ENCODE measurements around the gene CACNA1F. TPM values are rescaled to one million over a fixed set of nuclear protein-coding genes. Genes with fewer than 3 reads are reported as not detected.

The CACNA1F gene
- total RNA-seq, 1 donor from 2014 or later = under 0.01 TPM

- DNase-seq (ENCODE audit: low read depth in 2 of 2) = no peak
These were observed 33.9 kb downstream of the CACNA1F start for GRCh38 chrX:49199315-49199595.

DNA sequence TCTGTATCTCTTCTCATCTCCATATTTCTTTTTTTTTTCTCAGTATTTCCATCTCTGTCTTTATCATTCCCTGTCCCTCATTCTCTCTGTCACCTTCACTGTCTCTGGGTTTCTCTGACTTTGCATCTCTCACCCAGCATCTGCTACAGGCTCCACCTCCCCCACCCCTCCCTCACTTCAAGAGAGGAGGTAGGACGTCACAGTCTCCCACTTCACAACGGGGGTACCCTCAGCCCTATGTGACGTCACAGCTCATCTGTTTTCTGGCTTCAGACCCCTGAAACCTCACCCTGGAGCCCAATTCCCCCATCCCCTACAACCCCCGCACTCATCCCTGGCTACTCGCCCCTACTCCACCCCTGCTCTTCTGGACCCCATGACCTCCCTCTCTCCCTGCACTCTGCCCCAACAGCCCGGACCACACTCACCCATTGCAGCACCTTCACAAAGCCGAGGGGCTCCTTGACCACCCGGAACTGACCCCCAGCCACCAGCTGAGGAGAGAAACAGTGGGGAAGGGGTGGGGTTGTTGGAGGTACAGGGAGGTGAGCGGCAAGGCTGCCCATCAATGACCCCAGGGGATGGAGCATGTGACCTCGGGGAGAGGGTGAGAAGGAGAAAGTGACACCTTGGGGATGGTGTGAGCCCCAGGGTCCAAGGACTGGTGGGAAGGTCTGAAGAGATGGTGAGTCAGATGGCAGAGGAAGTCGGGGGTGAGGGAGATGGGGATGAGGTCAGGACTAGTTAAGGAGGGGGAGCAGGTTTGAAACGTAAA, 34.4 kb downstream of the CACNA1F start:
- DNase-seq (ENCODE audit: low read depth in 2 of 2) = no peak

GRCh38 chrX:49197543-49198087, 35.5 kb downstream of the CACNA1F start:
- no peak for DNase-seq (ENCODE audit: low read depth in 2 of 2)

DNA sequence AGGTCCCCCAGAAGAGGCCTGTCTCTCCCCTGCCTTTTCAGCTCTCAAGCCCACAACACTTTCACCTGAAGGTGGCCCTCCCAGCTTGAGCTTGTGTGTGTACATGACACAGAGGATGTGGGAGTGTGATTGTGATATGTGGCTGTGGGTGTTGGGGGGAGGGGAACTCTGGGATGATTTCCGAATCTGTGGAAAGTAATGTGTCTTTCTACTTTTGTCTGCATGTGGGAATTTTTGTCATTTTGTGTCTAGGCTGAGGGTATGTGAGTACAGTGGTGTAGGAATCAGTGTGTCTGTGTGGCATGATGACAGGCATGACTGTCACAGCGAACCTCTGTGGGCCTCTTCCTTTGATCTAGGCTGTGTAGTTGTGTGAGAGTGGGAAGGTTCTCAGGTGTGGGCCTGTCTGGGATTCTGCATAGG, 39.6 kb downstream of the CACNA1F start:
- DNase-seq (ENCODE audit: low read depth in 2 of 2) = no peak

DNA sequence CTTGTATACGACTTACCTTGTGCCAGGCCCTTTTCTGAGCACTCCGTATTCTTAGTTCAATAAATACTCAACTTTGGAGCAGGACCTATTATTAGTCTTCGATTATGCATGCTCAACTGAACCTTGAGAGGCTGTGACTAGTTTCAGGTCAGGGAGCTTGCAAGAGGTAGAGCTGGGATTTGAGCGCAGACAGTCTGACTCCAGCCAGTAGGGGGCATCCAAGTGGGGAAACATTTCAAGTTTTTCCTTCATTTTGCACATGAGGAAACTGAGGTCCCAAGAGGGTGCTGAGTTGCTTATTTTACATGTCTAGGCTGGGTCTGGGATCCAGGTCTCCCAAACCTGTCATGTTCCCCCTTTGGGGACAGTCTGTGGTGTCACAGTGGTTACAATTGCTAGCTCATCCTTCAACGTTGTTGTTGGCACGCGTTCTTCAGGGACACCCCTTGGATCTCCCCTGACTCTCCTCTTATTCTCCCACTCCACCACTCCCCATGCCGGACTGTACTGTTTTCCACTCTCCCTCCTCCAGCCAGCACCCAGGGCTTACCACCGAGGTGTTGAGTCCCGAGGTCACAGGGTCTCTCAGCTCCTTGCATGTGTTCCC, 40.3 kb downstream of the CACNA1F start:
- DNase-seq (ENCODE audit: low read depth in 2 of 2) = peak in 1 of 2 donors; percentile 24

- DNase-seq (ENCODE audit: low read depth in 2 of 2) = no peak
These were observed 41.5 kb downstream of the CACNA1F start for GRCh38 chrX:49191574-49192011.

DNA sequence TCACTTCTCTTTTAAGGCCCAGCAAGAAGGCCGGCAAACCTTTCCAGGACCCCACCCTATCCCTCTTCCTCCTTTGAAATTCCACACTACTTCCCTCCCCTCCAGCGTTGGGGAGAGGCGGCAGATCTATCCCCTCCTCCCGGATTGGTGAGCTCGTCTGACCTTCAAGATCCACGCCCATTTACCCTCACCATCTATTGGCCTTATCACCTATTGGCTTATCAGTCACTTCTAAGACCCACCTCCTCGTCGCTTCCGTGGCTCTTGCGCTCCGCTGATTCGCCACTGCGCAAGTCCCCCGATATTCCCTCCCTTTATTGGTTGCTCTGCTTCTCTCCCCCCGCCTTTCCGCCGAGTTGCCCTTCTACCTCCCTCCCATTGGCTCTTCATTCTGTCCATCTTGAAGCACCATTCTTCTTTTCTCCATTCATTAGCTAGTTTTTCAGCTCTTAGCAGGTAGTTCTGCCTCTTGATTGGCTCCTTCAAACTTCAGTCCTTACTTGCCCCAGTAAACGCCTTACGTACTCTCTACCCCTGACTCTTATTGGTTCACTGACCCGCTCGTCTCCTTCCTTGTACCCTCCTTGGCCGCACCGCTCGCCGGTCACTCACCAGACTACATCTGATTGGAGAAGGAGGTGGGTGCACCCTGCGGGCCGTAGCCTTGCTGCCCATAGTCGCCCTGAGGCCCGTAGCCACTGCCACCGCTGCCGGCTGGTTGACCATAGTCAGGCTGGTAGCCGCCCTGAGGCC, 42.1 kb downstream of the CACNA1F start:
- peak; percentile 99 for DNase-seq (ENCODE audit: low read depth in 2 of 2)

GRCh38 chrX:49189606-49190005, 43.5 kb downstream of the CACNA1F start:
- no peak for DNase-seq (ENCODE audit: low read depth in 2 of 2)

DNA sequence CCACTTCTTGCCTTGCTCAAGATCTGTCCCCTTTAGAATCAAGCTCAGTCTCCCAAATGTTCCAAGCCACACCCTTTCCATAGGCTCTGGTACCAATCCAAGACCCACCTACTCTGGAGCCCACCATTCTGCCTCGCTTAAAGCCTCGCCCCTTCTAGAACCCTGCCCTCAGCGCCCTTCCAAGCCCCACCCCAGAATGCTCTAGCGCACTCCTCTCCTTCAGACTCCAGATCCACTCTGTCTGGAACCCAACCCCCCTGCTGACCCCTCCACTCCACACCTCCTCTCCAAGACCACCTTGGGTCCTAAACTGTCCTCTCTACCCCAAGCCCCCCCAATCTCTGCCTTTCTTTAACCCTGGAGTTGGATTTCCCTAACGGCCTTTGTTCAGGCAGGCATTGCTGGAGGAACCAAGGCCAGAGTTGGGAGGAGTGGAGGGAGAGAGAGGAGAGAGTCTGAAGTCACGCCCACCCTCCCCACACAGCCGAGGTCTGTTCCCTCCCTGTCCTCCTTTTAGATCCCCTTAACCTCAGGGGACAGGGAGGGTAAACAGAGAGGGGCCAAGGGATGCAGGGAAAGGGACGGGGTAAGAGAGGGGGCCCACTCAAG, 44.6 kb downstream of the CACNA1F start:
- DNase-seq (ENCODE audit: low read depth in 2 of 2) = no peak

DNA sequence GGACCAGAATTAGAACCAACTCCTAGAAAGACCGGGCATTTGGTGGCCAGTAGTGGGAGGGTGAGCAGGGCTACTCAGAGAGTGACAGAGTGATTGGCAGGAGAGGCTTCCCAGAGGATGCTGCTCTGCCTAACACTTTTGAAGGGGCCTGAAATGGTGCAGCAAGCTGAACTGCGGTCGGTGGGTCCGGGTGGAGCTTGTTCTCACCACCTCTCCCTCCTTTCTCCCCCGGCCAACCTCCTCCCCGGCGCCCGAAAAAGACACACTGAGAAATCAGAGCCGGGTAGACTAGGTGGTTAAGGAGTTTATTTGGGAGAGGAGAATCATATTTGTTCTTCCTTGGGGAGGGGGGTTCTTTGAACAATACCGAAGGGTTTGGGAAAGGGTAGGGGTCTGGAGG, 45.6 kb downstream of the CACNA1F start:
- no peak for DNase-seq (ENCODE audit: low read depth in 2 of 2)

GRCh38 chrX:49187028-49187394, 46.1 kb downstream of the CACNA1F start:
- no peak for DNase-seq (ENCODE audit: low read depth in 2 of 2)

DNA sequence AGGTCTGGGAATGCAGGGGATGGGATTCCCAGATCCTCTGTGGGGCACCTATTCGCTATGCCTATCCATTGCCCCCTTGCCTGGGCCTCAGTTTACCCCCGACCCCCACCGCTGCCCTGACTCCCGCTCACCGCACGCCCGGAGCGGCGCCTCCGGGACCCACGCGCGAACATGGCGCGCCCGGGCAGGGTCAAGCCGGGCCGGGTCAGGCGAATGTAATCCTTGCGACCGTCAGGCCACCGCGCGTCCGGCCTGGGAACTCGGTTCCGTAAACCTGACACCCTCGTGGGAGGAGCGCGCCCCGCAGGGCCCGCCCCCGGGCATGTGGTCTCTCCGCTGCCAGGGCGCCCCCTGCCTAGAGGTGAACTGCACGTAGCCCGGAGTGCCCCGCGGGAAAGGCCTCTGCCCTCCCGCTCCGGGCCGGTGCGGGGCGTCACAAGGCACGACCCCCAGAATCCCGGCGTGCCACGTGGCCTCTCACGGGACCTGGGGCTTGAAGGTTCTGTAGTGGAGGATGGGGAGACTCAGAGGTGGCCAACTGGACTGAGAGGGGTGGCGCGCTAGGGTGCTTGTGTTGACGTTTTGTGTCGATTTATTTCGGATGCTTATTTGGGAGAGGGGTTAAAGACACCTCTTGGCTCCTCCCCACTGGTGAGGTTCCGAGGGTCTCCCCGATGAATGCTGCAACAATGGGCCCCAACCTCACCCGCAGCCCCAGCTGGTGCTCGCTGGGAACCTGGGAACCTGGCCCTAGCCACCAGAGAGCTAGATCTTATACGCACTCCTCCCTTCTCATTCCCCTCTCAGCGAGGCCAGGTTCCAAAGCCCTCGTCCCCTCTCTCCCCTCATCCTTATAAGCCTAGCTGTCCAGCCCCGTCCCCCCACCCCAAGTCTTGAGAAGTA, 46.8 kb downstream of the CACNA1F start, which contains the start of gene PRICKLE3:
Gene PRICKLE3 (minus strand): TSS at position 249 of the 903 bp plus-strand sequence. CDS start 76 bp downstream, at position 173.
- DNase-seq (ENCODE audit: low read depth in 2 of 2) = peak; percentile 31 to 69

DNA sequence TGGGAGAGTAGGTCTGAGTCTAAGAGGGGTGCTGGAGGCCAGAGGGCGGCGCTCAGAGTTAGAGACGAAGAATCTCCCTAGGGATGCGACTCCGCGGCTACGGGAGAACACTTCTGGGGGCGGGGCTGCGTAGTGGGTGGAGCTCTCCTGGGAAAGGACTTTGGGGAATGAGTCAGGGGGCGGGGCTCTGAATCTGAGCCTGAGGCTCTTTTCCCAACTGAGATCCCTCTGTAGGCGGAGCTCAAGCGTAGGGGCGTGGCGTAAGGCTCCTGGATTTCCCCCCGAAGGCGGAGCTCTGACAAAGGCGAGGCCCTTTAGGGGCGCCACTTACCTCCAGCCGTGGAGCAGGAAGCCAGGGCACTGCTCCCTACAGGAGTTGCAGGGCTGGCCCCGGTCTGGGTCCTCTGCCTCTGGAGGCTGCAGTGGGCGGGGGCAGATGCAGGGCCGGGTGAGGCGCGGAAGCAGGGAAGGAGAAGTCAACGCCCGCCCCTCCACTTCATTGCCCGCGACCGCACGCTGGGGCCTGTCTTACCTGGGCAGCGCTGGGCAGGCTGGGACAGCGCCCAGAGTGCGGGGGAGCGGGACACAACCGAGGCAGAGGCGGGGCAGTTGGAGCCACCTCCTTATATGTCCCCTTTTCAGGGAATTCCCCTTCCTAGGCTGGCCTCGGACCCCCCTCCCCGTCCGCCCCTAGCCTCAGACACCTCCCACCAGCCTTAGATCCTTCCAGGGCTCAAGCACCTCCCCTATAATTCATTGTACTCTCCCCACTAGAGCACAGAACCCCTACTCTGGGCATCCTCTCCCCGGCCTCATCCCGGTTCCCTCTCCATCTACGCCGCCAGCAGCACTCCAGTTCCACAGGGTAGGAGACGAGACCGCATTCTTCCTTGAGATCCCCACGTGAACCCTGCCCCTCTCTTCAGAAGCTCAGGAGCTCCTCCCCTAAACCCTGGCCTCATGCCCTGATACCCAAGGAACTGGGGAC, 48.6 kb downstream of the CACNA1F start:
- DNase-seq (ENCODE audit: low read depth in 2 of 2) = peak in 1 of 2 donors; percentile 86

GRCh38 chrX:49183701-49184281, 49.3 kb downstream of the CACNA1F start:
- DNase-seq (ENCODE audit: low read depth in 2 of 2) = no peak

GRCh38 chrX:49179358-49179757, 53.8 kb downstream of the CACNA1F start:
- DNase-seq (ENCODE audit: low read depth in 2 of 2) = no peak

DNA sequence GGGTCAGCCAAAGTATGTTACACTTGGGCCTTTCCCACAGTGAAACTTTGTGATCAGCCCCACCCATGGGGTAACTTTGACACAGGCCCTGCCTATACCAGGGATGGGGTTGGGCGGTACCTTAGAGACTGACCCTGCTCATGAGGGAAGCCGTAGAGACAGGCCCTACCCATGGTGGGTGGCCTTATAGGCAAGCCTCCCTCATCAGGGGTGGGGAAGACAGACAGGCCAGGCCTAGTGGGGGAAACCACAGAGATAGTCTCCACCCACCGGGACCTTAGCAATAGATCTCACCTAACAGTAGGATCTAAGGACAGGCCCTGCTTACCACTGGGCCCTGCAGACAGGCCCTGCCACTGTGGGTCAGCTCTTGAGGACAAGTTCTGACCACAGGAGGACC, 54.6 kb downstream of the CACNA1F start:
- DNase-seq (ENCODE audit: low read depth in 2 of 2) = no peak

GRCh38 chrX:49177873-49178480, 55.2 kb downstream of the CACNA1F start:
- no peak for DNase-seq (ENCODE audit: low read depth in 2 of 2)

GRCh38 chrX:49177338-49177833, 55.8 kb downstream of the CACNA1F start:
- DNase-seq (ENCODE audit: low read depth in 2 of 2) = no peak

All from dermis microvascular lymphatic vessel endothelial cell (primary cell).